NK-92 (cell line): ENCODE measurements around the gene ZNF30.
"Not testable (repeated sequence)": the region's sequence is repeated elsewhere in the genome, so short reads cannot be mapped to it uniquely, and the experiment has no call there.

Experiments
- DNase-seq: peaks from one replicate; lab custom pipeline; 2025; ENCODE audit not compliant: unreplicated experiment; lab: John Stamatoyannopoulos, UW

Gene ZNF30

DNA sequence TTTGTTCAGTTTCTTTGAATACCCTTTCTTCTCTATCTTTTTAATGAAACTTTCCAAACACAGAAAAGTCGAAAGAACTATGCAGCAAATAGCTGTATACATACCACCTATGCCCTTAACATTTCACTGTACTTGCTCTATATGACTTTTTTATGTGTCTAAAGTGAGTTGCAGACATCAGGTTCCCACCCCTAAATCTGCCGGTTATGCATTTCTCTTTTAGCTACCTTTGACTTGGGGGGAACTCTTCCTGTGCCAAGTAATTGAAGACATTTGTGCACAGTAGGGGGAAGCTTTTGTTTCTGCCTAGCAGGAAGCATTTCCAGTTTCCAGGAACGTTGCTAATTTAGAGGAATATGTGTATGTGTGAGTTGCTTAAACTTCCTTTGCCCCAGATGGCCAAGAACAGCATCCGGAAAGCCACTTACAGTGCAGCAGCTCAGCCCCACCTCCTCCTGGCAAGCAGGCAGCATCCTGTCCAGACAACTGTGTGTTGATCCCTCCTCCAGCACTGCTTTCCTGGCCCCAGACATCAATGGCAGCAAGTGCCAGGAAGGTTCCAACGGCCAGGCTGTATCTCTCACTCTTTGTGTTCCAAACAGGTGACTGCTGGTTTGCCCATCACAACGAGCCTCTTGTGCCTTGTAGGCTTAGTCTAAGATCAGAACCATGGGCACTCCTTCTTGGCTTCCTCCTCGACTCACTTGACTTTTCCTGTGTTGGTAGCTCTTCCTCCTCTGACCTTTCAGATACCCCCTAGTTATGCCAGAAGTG lies 58.7 kb downstream of the ZNF30 start:
- no peak for DNase-seq

DNA sequence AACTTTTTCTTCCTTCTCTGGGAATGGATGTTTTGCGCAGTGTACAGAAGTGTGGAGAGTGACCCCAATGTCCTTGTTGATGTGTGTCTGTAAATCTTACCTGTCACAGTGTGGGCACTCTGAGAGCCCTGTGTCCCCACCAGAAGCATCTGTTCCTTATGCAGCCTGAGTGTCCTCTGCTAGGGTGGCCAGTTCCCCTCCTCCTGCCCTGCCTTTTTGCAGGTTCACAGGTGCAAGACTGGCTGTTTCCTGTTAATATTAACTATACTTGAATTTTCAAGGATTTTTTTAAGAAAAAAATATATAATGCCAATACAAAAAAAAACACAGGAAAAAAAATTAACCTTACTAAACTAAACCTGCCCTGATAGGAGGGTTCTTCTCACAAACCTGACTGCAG lies 61.4 kb downstream of the ZNF30 start:
- no peak for DNase-seq

DNA sequence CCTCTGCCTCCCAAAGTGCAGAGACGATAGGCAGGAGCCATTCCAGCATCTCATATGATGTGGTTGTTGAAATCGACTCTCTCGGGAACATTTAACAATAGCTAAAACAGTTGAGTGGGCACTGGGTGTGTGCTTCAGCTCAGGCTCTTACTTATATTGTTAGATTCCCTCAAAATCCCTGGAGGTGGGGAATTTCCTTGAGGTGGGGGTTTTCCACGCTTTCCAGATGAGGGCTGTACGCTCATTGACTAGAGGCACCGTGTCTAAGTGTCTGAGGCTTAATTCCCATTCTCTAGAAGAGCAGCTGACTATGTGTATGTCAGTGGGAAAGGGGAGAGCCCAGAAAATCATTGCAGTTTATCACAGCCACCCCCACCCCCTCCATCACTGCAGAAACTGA lies 62.6 kb downstream of the ZNF30 start:
- no peak for DNase-seq

DNA sequence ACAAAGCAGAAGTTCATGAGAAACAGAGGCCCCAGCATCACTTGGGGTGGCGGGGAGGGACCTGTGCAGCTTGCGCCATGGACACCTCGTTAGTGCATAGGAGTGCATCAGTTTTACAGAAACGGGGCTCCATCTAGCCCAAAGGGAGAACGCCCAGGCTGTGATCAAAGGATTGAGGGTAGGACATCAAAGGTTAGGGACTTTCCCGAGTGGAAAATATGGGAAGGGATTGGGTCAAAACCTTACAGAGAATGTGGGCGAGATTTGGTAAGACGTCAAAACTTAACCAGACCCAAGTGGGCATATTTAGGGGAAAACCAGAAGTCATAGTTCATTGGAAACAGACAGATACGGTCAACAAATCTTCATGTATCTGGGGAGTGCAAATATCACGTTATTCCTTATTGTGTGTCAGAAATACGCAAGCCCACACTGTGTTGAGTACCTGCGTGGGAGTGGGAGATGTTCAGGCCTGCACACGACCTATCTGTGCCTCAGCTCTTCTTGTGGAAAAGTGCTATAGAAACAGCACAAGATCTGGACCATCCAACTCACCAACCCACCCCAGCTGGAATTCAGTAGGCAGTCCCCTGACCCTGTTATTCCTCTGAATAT lies 64.0 kb downstream of the ZNF30 start:
- no peak for DNase-seq

DNA sequence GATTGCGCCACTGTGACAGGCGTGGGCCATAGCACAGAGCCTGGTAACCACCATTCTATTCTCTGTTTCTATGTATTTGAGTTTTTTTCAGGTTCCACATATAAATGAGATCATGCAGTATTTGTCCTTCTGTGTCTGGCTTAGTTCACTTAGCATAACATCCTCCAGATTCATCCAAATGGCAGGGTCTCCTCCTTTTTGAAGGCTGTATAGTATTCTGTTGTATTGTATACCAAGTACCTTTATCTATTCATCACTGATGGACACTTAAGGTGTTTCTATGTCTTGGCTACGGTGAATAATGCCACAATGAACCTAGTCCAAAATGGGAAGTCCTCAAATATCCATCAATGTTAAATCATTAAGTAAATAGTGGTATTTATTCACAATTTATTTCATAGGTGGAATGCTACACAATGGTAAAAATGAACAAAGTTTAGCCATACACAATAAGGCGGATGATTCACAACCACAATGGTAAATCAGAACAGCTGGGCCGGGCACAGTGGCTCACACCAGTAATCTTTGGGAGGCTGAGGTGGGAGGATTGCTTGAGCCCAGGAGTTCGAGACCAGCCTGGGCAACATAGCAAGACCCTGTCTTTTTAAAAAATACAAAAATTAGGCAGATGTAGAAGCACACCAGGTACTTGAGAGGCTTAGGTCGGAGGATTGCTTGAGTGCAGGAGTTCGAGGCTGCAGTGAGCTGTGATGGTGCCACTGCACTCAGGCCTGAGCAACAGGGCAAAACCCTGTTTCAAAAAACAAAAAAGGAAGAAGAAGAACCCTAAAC lies 65.0 kb downstream of the ZNF30 start:
- DNase-seq = no peak

DNA sequence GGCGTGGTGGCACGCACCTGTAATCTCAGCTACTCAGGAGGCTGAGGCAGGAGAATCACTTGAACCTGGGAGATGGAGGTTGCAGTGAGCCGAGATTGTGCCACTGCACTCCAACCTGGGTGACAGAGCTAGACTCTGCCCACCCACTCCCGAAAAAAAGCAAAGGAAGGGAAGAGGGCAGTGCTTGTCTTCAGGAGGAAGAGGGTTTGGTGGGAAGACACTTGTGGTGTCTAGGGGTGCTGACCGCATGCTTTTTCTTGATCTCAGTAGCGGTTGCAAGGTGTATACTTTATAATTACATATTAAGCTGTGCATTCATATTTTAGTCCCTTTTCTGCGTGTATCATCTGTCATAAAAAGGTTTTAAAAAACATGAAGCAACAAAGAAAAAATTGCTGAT lies 65.9 kb downstream of the ZNF30 start:
- DNase-seq = not testable (repeated sequence)

DNA sequence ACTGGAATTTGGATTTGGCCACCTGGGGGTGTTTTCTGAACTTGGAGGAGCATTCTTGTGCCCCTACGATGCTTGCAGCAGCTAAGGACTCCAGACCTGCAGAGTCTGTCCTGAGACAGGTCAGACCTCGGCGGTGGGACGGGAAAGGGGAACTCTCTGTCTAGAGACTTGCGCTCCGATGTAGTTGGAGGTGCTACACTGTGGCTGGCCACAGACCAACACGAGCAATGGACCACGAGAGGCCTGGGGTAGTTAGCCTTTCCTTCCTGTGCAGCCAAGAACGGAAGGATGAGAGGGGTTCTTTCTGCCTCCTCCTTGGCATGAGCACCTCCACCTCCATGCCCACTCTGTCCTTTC lies 67.6 kb downstream of the ZNF30 start:
- DNase-seq = no peak
